GM21526 (cell line): Measurements from ENCODE around the gene A2ML1.
"Not testable (repeated sequence)": the region's sequence is repeated elsewhere in the genome, so short reads cannot be mapped to it uniquely, and the experiment has no call there.

Experiments
- ATAC-seq: cut with Tn5 transposase; IDR thresholded peaks from one replicate; pipeline ENCODE4 v1.9.1; 2021; ENCODE audit warnings: moderate library complexity; ENCODE audit not compliant: unreplicated experiment, low FRiP score

A2ML1 gene

DNA sequence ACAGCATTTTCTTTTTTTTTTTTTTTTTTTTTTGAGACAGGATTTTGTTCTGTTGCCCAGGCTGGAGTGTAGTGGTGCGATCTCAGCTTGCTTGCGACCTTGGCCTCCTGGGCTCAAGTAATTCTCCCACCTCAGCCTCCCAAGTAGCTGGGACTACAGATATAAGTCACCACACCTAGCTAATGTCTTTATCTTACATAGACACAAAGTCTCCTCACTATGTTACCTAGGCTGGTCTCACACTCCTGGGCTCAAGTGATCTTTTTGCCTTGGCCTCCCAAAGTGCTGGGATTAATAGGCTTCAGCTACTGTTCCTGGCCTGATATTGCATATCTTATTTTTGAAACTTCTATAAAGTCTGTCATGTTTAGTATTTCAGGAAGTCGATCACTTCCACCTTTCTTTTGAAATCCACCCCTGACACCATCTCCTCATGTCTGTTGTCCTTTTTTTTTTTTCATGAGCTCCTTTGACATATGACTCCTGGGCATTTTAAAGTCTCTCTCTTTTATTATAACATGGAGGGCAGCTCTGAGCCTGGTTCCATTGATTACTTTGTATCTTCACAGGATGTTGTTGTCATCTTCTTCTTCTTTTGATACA, 5.9 kb upstream of the A2ML1 start:
- no peak for ATAC-seq

DNA sequence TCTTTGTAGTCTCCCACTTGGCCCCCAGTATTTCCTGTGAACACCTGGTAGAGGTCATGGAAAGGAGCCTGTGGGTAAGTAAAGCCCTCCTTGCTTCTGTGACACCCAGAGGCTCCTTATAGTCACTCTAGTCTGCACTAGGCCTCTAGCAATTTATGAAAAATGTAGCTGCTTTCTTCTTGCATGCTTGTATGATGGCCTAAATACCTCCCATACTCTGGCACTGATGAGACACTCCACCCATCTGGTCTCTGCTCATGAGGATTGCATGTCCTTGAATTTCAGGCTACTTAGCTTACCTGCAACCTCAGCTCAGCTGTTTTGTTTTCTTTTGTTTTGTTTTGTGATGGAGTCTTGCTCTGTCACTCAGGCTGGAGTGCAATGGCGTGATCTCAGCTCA, 4.6 kb upstream of the A2ML1 start:
- no peak for ATAC-seq

DNA sequence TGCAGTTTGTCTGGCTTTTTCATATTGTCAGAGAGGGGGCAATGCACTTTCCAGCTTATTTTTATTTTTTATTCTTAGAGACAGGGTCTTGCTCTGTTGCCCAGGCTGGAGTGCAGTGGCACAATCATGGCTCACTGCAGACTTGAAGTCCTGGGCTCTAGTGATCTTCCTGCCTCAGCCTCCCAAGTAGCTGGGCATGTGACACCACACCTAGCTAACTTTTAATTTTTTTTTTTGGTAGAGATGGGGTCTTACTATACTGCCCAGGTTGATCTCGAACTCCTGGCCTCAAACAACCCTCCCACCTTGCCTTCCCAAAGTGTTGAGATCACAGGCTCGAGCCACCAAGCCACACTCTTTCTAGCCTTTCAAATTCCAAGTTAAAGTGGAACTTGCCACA, 3.9 kb upstream of the A2ML1 start:
- ATAC-seq, result no peak

DNA sequence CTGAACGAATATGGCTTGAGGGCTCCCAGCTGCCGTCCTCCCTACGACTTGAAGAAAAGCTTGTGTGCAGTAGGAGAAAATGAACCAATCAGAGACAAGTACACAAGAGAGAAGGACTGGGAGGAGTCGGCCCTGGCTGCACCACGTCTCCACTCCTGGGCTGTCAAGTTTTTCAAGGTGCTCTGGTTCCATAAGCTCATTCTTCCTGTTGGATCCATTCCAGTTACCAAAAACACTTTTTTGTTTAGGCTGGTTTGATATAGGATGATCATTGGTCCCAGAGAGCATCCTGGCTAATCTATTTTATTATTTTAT, 2.8 kb upstream of the A2ML1 start:
- ATAC-seq, result no peak

DNA sequence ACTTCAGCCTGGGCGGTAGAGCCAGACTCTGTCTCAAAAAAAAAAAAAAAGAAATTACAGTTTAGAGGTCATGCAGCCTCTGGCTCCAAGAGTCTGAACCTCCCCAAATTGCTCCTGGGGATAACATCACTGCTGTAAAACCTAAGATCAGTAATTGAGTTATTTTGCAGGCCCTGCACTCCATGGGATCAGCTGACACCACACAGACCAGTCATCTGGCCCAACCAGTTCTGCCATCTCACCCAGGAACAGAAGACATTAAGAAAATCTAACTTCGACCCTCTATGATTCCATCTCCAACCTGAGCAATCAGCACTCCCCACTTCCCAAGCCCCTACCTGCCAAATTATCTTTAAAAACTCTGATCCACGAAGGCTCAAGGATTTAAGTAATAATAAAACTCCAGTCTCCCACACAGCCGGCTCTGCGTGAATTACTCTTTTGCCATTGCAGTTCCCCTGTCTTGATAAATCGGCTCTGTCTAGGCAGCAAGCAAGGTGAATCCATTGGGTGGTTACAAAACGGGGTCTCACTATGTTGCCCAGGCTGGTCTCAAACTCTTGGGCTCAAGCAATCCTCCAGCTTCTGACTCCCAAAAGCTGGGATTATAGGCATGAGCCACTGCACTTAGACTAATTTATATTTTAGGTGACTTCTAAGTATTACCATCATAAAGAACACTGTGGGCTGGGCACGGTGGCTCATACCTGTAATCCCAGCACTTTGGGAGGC, 1.6 kb upstream of the A2ML1 start:
- ATAC-seq, result not testable (repeated sequence)

DNA sequence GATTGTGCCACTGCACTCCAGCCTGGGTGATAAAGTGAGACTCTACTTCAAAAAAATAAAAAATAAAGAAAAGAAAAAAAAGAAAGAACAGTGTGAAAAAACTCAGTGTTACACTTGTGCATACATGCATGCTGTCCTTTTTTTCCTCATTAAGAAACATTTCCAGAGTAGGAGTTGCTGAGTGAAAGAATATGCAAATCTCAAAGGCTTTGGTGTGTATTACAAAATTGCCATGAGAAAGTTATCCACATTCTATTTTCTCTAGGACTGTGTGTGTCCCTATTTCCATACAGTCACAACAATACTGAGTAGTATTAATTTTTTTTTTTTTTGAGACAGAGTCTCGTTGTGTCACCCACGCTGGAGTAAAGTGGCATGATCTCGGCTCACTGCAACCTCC, 830 bp upstream of the A2ML1 start:
- ATAC-seq, result no peak

DNA sequence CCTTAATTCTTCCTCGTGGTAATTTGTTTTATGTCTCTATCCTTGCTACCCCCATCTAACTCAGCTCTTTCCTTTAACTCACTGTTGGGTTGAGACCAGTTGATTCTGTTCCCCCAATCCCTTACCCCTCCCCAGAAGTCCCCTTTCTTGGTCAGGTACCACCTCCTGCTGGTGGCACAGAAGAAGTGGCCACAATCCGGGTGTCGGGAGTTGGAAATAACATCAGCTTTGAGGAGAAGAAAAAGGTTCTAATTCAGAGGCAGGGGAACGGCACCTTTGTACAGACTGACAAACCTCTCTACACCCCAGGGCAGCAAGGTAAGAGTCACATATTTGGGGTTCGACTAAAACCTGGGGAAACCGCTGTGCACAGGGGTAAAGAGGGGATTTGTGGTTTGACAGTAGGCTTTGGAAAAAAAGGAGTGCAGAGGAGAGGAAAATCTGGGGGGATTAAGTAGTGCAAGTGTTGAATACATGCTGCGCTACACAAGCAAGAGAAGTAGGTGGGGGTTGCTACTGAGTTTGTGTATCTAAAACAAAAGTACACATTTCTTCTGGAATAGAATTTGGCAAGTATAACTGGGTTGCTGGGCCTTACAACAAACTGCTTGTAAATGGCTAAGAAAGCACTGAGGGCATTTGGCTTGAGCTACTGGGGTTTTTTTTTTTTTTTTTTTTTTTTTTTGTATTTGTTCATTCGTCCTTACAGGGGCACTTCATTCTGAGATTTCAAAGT, 1.3 kb downstream of the A2ML1 start:
- no peak for ATAC-seq

DNA sequence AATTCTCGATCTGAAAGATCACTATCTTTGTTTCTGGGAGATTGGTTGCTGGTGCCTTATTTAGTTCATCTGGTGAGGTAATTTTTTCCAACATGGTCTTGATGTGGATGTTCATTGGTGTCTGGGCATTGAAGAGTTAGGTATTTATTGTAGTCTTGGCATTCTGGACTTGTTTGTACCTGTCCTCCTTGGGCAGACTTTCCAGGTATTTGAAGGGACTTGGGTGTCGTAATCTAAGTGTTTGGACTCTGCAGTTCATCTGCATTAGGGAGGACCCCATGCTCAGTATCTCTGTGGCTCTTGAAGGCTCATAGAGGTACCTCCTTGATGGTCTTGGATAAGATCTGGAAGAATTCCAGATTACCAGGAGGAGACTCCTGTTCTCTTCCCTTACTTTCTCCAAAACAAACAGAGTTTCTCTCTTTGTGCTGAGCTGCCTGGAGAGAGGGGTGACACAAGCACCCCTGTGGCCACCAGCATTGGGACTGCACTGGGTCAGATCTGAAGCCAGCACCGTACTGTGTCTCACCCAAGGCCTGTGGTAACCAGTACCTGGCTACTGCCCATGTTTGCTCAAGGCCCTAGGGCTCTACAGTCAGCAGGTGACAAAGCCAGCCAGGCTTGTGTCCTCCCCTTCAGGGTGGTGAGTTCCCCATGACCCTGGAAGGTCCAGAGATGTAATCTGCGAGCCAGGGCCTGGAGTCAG, 5.3 kb downstream of the A2ML1 start:
- ATAC-seq, result no peak

DNA sequence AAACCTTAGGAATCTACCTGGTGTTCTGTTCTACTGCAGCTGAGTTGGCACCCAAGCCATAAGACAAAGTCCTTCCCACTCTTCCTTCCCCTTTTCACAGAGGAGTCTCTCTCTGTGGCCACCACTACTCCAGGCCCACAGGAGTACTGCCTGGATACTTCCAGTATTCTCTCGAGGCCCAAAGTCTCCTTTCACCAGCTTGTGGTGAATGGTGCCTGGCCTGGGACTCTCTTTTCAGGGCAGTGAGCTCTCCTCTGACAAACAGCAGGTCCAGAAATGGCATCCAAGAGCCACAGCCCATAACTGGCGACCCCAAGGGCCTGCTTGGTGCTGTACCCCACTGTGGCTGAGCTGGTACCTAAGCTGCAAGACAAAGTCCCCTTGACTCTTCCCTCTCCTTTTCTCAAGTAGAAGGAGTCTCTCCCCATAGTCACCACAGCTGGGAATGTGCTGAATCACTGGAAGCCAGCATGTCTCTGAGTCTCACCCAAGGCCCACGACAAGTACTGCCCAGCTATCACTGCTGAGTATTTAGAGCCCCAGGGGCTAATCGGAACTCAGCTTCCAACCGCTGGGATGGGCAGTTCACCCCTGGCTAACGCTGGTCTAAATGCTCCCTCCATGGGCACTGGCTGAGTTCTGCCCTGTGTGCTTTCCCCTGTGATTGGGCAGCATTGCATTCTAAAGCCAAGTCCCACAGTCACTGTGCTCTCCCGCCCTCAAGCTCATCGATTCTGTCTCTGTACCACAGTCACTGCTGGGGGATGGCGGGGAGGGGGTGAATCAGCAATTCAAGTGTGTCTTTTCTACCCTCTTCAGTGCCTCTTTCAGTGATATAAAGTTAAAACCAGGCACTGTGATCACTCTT, 6.1 kb downstream of the A2ML1 start:
- no peak for ATAC-seq

DNA sequence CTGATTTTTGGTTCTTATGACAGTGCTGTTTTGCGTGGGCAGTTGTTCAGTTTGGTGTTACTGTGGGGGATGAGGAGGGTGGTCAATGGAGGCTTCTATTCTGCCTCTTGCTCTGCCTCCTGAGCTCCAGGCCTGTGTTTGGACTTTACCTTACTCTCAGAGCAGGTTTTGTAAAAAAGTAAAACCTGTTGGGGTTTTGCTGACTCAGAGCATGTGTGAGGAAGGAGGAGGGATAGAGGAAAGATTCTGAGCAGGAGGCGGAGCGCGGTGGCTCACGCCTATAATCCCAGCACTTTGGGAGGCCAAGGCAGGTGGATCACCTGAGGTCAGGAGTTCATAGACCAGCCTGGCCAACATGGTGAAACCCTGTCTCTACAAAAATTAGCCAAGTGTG, 6.7 kb downstream of the A2ML1 start:
- ATAC-seq, result no peak

DNA sequence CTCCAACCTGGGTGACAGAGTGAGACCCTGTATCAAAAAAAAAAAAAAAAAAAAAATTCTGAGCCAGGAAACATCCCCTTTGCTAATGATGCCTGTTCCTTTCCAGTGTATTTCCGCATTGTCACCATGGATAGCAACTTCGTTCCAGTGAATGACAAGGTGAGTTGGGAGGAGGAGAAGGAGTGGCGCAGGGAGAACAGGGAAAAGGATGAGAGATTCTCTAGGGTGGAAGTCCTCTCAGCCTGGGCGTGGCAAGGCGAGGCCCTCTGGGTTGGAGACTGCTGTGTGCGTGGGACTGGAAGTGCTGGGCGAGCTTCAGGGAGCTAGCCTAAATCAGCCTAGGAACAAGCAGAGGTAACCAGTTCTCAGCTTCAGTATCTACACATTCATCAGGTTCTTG, 7.2 kb downstream of the A2ML1 start:
- no peak for ATAC-seq

DNA sequence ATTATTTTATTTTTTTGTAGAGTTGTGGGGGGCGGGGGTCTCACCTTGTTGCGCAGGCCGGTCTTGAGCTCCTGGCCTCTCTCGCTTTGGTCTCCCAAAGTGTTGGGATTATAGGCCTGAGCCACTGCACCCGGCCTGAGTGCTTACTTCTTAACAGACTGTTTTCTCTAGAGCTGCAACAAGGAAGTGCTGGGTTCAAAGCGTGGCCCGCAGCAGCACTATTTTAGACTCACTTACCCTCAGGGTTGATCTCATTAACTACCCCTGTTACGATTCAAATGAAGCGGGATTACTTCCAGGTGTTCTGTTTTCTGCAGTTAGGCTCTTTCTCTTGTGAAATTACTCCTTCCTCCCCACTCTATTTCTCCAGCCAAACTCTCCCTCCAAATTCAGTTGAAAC, 8.7 kb downstream of the A2ML1 start:
- ATAC-seq, result no peak

DNA sequence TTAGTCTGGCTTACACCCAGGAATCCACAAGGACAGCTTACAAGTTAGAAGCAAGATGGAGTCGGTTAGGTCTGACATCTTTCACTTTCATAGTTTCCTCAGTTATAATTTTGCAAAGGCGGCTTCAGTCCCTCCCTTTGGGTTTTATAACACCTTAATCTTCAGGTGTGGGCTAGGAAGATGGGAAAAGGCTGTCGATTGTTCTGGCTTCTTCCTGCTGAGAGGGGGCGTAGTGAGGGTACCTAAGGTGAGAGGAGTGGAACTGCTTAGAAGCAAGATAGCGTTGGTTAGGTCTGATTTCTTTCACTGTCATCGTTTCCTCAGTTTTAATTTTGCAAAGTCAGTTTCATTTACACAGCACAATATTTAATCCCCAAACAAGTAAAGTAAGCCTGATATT, 10.1 kb downstream of the A2ML1 start:
- ATAC-seq, result no peak

DNA sequence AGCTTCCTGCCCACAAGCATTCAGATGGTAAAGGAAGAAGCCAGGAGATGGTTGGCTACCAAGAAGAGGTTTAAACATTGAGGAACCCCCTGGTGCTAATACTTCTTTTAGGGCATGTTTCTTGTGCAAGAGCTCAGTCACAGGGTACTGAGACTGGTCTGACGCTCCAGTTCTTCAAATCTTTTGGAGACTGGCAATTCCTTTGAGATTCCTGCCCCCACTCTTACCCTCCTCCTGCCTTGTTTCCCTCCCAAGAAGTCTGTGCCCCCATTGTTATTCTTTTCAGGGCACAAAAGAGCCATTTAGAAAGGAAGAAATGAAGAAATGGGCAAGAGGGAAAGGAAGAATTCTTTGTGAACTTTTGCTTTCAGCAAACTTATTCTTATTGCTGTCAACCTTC, 11.8 kb downstream of the A2ML1 start:
- no peak for ATAC-seq

DNA sequence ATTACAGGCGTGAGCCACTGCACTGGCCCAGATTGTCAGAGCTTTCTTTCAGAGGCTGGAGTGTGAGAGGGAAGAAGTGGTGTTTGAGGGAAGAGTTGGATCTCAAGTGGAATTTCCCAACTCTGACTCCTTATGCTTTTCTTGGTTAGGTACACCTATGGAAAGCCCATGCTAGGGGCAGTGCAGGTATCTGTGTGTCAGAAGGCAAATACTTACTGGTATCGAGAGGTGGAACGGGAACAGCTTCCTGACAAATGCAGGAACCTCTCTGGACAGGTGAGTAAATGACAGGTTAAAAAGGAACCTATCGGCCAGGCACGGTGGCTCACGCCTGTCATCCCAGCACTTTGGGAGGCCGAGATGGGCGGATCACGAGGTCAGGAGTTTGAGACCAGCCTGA, 14.9 kb downstream of the A2ML1 start:
- no peak for ATAC-seq

DNA sequence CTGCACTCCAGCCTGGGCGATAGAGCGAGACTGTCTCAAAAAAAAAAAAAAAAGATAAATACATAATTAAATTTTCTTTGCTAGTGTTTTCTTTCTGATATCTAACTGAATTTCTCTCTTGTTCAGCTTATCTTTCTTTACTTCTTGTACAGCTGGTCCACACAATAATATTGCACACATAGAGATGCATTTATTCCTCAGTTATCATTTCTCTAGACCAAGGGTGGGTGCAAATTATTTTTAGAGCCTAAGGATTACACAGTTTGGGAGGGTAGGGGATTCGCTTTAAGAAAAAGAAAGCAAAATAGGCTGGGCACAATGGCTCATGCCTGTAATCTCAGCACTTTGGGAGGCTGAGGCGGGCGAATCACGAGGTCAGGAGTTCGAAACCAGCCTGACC, 17.9 kb downstream of the A2ML1 start:
- ATAC-seq, result no peak

DNA sequence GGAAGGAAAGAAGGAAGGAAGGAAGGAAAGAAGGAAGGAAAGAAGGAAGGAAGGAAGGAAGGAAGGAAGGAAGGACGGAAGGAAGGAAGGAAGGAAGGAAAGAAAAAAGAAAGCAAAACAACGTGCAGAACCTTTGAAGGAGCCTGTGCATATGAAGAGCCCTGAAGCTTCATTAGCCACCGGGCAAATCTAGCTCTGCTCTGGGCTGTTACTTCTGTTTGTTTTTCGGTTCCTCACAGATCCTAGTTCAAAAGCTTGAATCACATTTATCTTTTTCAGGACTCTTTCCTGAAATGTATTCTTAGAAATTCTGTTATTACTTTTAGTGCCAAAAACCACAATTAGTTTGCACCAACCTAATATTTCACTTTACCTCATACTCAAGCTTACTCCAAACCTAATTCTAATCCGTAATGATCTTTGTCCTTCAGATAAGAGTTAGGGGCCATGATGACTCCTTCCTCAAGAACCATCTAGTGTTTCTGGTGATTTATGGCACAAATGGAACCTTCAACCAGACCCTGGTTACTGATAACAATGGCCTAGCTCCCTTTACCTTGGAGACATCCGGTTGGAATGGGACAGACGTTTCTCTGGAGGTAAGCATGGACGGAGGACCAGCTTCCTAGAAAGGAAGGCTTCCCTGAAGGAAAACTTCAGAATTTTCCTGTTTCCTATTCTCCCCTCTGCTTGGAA, 18.7 kb downstream of the A2ML1 start:
- no peak for ATAC-seq

DNA sequence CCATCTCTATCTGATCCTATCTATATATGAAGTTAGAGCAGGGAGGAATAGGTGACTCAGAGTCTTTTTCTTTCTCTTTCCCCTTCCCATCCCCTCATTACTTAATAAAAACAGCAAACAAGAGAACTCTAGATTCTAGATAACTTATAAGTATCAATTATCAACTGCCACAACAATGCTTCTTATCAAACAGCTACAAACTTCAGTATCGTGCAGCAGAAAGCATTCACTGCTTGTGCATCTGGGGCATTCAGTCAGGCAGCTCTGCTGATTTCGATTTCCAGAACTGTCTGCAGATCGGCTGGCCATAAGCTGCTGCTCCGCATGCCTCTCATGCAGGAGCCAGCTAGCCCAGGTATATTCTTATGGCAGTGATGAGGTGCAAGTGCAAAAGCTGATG, 19.4 kb downstream of the A2ML1 start:
- ATAC-seq, result no peak

DNA sequence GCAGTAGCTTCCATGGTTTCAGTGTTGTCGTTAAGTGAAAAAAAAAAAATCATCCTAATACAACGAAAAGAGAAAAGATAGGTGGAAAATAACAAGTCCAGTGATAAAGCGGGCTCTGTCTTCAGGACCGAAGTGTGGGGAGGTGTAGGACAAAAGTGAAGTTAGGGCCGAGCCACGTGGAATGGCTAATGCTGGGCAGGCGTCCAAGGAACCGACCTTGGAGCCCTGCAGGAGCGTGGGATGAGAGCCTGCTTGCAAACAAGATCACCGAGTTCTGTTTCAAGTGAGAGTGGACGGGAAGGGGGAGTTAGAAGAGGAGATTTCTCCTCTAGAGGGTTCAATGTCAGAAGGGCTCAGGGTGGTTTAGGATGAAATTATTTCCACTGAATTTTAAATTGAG, 22.2 kb downstream of the A2ML1 start:
- ATAC-seq, result no peak

DNA sequence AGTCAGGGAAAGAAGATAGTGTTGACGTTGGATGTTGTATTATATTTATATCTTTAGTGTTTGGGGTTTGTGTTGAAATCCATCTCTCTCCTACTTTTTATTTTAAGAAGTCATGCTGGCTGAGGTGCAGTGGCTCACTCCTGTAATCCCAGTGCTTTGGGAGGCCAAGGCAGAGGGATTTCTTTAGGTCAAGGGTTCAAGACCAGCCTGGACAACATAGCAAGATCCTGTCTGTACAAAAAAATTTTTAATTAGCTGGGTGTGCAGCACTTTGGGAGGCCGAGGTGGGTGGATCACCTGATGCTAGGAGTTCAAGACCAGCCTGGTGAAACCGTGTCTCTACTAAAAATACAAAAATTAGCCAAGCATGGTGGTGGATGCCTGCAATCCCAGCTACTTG, 23.9 kb downstream of the A2ML1 start:
- no peak for ATAC-seq
